HepG2 (cell line): ENCODE results near the gene STAT6. TPM values are rescaled to one million over a fixed set of nuclear protein-coding genes. Genes with fewer than 3 reads are reported as not detected.

Experiments used
- EEA1 ChIP-seq: sonication (generic); formaldehyde crosslinking; IDR thresholded peaks from 2 replicates; pipeline ENCODE4 v1.5.1; 2020; ENCODE audit warnings: mild to moderate bottlenecking, missing genetic modification reagents, borderline replicate concordance
- GTF2F1 ChIP-seq: fragments of 150-350 bp; IDR thresholded peaks from 2 replicates; pipeline ENCODE4 v1.6.1; 2014; ENCODE audit warnings: low read length
- NFE2L2 ChIP-seq: fragments of 150-350 bp; IDR thresholded peaks from 2 replicates; pipeline ENCODE4 v1.6.1; 2014; ENCODE audit warnings: low read length
- SSRP1 ChIP-seq: IDR thresholded peaks from 2 replicates; pipeline ENCODE4 v1.6.1; 2016; ENCODE audit warnings: control low read depth
- ZIK1 ChIP-seq: sonication (generic); formaldehyde crosslinking; IDR thresholded peaks from 2 replicates; pipeline ENCODE4 v1.5.0; 2020; ENCODE audit warnings: mild to moderate bottlenecking, low read depth, missing genetic modification reagents, borderline replicate concordance
- ZNF256 ChIP-seq: sonication (generic); formaldehyde crosslinking; conservative IDR thresholded peaks from 2 replicates; pipeline ENCODE4 v1.4.0; 2020; ENCODE audit warnings: missing genetic modification reagents
- ZNF382 ChIP-seq: sonication (generic); formaldehyde crosslinking; IDR thresholded peaks from 2 replicates; pipeline ENCODE4 v1.5.0; 2020; ENCODE audit warnings: missing genetic modification reagents, mild to moderate bottlenecking, borderline replicate concordance
- ZNF530 ChIP-seq: sonication (generic); formaldehyde crosslinking; IDR thresholded peaks from 2 replicates; pipeline ENCODE4 v1.5.0; 2020; ENCODE audit warnings: low read depth, mild to moderate bottlenecking, missing genetic modification reagents
- ZNF562 ChIP-seq: sonication (generic); formaldehyde crosslinking; IDR thresholded peaks from 2 replicates; pipeline ENCODE4 v1.8.0; 2022; ENCODE audit warnings: missing genetic modification reagents, borderline replicate concordance
- ZNF672 ChIP-seq: sonication (generic); formaldehyde crosslinking; IDR thresholded peaks from 2 replicates; pipeline ENCODE4 v1.8.1; 2022; ENCODE audit warnings: missing genetic modification reagents
- polyA plus RNA-seq, 8 experiments: library from polyadenylated mRNA; depleted of rRNA in 3 of 8; stranded (reverse) in 7 of 8; unstranded in 1 of 8; fragments of >200 nt; fragmentation: Illumina TruSeq in 4 of 8; extraction: Trizol in 4 of 8; gene quantifications; 2 replicates each; pipeline versions ENCODE4 v1.2.1 to v1.2.3, GENCODE V29; 2011 to 2016; ENCODE audit warnings: low read depth in 4 of 8, missing spikeins in 1 of 8, mixed read lengths in 1 of 8; ENCODE audit not compliant: insufficient read depth in 1 of 8
- total RNA-seq, 5 experiments: library from RNA; depleted of rRNA; stranded (reverse); fragments of >200 nt; fragmentation: Illumina TruSeq; extraction: Trizol; gene quantifications; 2 replicates each; pipeline ENCODE4 v1.2.3, GENCODE V29; 2016; ENCODE audit warnings: low read depth in 1 of 5
- TF ChIP-seq, protein P1 (sequence below): IDR thresholded peaks from 2 replicates; pipeline ENCODE4 v1.6.1; 2016; ENCODE audit warnings: mild to moderate bottlenecking
- TF ChIP-seq, protein P2 (sequence below): sonication (generic); formaldehyde crosslinking; IDR thresholded peaks from 2 replicates; pipeline ENCODE4 v1.4.0; 2020; ENCODE audit warnings: missing genetic modification reagents
- TF ChIP-seq, protein P3 (sequence below): sonication (generic); formaldehyde crosslinking; IDR thresholded peaks from 2 replicates; pipeline ENCODE4 v1.4.0; 2020; ENCODE audit warnings: mild to moderate bottlenecking, missing genetic modification reagents
- TF ChIP-seq, protein P4 (sequence below): sonication (generic); formaldehyde crosslinking; IDR thresholded peaks from 2 replicates; pipeline ENCODE4 v1.8.0; 2022; ENCODE audit warnings: mild to moderate bottlenecking, missing genetic modification reagents, borderline replicate concordance
- TF ChIP-seq, protein P5 (sequence below): fragments of 450-650 bp; IDR thresholded peaks from 2 replicates; pipeline ENCODE4 v1.6.1; 2017

STAT6 gene
- total and polyA plus RNA-seq, 2 of the 13 experiments (the other 11 are each of a cell fraction or from before 2014, with no cell fraction given), result 28.0 to 62.2 TPM

DNA sequence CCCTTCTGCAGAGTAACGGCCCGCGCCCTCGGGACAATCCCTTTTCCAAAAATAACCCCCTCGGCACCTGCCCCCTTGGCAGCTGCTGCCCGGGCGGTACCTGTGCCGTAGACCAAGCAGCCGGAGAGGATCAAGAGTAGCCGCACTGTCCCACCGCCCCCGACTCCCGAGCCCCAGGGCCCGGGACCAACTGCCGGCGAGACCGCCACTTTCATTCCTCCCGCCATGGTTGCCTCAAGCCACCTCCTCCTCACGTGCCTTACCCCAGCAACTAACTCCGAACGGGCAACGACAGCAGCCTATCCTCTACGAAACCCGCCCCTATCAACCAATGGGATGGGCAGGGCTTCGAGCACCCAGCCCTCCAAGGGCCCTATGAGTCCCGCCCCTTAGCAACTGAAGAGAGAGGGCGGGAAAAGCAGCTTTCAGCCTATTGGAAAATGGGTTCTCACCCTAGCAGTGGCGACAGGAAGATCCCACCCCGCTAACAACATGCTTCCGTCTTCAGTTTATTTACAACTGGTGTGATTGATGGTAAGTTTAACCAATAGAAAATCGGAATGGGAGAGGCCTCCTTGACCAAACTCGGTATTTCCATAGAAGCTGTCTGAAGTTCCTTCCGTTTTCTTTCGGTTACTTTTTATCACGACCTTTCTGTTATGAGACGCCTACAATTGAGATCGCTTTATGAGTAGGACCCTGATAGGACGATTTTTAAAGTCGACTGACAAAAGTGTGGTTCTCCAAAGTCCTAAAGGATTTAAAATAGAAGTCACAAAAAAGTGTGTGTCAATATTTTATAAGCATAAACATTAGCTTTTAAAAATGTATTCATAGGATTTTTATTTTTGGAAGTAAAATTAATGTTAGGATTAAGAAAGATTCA lies 32.4 kb downstream of the STAT6 start, which contains the start of gene NEMP1 (continued):
- TF ChIP-seq, protein P1, sequence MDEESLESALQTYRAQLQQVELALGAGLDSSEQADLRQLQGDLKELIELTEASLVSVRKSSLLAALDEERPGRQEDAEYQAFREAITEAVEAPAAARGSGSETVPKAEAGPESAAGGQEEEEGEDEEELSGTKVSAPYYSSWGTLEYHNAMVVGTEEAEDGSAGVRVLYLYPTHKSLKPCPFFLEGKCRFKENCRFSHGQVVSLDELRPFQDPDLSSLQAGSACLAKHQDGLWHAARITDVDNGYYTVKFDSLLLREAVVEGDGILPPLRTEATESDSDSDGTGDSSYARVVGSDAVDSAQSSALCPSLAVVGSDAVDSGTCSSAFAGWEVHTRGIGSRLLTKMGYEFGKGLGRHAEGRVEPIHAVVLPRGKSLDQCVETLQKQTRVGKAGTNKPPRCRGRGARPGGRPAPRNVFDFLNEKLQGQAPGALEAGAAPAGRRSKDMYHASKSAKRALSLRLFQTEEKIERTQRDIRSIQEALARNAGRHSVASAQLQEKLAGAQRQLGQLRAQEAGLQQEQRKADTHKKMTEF (CRISPR knock-in tag), result no peak; the same call in 1 of the 2 replicates
- TF ChIP-seq ZNF256 (no peak), SSRP1 (CRISPR knock-in tag) (no peak), NFE2L2 (no peak), ZNF672 (CRISPR knock-in tag) (no peak), GTF2F1 (no peak), EEA1 (CRISPR knock-in tag) (no peak), ZNF530 (CRISPR knock-in tag) (no peak), ZIK1 (CRISPR knock-in tag) (no peak), ZNF382 (CRISPR knock-in tag) (no peak), ZNF562 (no peak)
- TF ChIP-seq, protein P2, sequence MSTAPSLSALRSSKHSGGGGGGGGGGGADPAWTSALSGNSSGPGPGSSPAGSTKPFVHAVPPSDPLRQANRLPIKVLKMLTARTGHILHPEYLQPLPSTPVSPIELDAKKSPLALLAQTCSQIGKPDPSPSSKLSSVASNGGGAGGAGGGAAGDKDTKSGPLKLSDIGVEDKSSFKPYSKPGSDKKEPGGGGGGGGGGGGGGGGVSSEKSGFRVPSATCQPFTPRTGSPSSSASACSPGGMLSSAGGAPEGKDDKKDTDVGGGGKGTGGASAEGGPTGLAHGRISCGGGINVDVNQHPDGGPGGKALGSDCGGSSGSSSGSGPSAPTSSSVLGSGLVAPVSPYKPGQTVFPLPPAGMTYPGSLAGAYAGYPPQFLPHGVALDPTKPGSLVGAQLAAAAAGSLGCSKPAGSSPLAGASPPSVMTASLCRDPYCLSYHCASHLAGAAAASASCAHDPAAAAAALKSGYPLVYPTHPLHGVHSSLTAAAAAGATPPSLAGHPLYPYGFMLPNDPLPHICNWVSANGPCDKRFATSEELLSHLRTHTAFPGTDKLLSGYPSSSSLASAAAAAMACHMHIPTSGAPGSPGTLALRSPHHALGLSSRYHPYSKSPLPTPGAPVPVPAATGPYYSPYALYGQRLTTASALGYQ (CRISPR knock-in tag), result no peak
- TF ChIP-seq, protein P3, sequence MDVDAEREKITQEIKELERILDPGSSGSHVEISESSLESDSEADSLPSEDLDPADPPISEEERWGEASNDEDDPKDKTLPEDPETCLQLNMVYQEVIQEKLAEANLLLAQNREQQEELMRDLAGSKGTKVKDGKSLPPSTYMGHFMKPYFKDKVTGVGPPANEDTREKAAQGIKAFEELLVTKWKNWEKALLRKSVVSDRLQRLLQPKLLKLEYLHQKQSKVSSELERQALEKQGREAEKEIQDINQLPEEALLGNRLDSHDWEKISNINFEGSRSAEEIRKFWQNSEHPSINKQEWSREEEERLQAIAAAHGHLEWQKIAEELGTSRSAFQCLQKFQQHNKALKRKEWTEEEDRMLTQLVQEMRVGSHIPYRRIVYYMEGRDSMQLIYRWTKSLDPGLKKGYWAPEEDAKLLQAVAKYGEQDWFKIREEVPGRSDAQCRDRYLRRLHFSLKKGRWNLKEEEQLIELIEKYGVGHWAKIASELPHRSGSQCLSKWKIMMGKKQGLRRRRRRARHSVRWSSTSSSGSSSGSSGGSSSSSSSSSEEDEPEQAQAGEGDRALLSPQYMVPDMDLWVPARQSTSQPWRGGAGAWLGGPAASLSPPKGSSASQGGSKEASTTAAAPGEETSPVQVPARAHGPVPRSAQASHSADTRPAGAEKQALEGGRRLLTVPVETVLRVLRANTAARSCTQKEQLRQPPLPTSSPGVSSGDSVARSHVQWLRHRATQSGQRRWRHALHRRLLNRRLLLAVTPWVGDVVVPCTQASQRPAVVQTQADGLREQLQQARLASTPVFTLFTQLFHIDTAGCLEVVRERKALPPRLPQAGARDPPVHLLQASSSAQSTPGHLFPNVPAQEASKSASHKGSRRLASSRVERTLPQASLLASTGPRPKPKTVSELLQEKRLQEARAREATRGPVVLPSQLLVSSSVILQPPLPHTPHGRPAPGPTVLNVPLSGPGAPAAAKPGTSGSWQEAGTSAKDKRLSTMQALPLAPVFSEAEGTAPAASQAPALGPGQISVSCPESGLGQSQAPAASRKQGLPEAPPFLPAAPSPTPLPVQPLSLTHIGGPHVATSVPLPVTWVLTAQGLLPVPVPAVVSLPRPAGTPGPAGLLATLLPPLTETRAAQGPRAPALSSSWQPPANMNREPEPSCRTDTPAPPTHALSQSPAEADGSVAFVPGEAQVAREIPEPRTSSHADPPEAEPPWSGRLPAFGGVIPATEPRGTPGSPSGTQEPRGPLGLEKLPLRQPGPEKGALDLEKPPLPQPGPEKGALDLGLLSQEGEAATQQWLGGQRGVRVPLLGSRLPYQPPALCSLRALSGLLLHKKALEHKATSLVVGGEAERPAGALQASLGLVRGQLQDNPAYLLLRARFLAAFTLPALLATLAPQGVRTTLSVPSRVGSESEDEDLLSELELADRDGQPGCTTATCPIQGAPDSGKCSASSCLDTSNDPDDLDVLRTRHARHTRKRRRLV (CRISPR knock-in tag), result no peak
- TF ChIP-seq, protein P4, sequence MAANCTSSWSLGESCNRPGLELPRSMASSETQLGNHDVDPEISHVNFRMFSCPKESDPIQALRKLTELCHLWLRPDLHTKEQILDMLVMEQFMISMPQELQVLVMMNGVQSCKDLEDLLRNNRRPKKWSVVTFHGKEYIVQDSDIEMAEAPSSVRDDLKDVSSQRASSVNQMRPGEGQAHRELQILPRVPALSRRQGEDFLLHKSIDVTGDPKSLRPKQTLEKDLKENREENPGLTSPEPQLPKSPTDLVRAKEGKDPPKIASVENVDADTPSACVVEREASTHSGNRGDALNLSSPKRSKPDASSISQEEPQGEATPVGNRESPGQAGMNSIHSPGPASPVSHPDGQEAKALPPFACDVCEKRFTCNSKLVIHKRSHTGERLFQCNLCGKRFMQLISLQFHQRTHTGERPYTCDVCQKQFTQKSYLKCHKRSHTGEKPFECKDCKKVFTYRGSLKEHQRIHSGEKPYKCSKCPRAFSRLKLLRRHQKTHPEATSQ (CRISPR knock-in tag), result 0 out of 2 replicates have a peak, but pooled peaks have one; percentile 35
- TF ChIP-seq, protein P5, sequence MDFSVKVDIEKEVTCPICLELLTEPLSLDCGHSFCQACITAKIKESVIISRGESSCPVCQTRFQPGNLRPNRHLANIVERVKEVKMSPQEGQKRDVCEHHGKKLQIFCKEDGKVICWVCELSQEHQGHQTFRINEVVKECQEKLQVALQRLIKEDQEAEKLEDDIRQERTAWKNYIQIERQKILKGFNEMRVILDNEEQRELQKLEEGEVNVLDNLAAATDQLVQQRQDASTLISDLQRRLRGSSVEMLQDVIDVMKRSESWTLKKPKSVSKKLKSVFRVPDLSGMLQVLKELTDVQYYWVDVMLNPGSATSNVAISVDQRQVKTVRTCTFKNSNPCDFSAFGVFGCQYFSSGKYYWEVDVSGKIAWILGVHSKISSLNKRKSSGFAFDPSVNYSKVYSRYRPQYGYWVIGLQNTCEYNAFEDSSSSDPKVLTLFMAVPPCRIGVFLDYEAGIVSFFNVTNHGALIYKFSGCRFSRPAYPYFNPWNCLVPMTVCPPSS, result no peak
